Activated CD8-positive, alpha-beta memory T cell treated with anti-CD3 and anti-CD28 coated beads, Interleukin-2, amount 10 ng/mL, durations not matched to agents 7 days and 5 days (primary cell): Measurements from ENCODE around the gene PFDN6. TPM values are rescaled to one million over a fixed set of nuclear protein-coding genes. Genes with fewer than 3 reads are reported as not detected.

Experiments
- ATAC-seq: fragments of 150-1000 bp; cut with Tn5 transposase; one replicate; pipeline ENCODE4 v1.10.0; 2021; ENCODE audit warnings: moderate library complexity
- CTCF ChIA-PET: fragments of 350-600 bp; sonication (Branson Sonifier 250); formaldehyde crosslinking; loops from one replicate; lab custom pipeline; 2021; ENCODE audit warnings: antibody characterized with exemption; lab: Charles Lee
- DNase-seq: peaks from one replicate; pipeline ENCODE4 v3.0.0-alpha.2; 2020
- H3K27ac Mint-ChIP-seq: one replicate; pipeline ENCODE4 v1.8.0; 2021; ENCODE audit warnings: mild to moderate bottlenecking, mixed read lengths
- H3K27me3 Mint-ChIP-seq: one replicate; pipeline ENCODE4 v1.8.0; 2021; ENCODE audit warnings: mixed read lengths
- H3K36me3 Mint-ChIP-seq: one replicate; pipeline ENCODE4 v1.8.0; 2021; ENCODE audit warnings: mild to moderate bottlenecking, mixed read lengths
- H3K4me1 Mint-ChIP-seq: one replicate; pipeline ENCODE4 v1.8.0; 2021; ENCODE audit warnings: mixed read lengths
- H3K4me3 Mint-ChIP-seq: one replicate; pipeline ENCODE4 v1.8.0; 2021; ENCODE audit warnings: mild to moderate bottlenecking, moderate library complexity, mixed read lengths
- H3K9me3 Mint-ChIP-seq: one replicate; pipeline ENCODE4 v1.8.0; 2022; ENCODE audit warnings: low read depth, mixed read lengths
- total RNA-seq, 2 experiments: library from RNA; stranded (reverse); gene quantifications; one replicate each; pipeline ENCODE4 v1.2.3, GENCODE V29; 2021

PFDN6 gene
- total RNA-seq, 2 experiments from 2014 or later = 67.8 to 90.3 TPM

- CTCF ChIA-PET = interaction anchor here (0.7 to 3.5 kb wide), 10 partner anchors 14 to 1328 kb away, joined by 3 to 21 read pairs (median 4); partner anchors contain the start of genes B3GALT4, CUTA, PFDN6 and RGL2
- ATAC-seq = peak; percentile 71
- no peaks in the 10 kb centered on the region for H3K9me3 Mint-ChIP-seq
- H3K4me3 Mint-ChIP-seq = peak within 1 kb of the TSS; percentile 90
- peak within 1 kb of the TSS; percentile 91 for H3K27ac Mint-ChIP-seq
- peaks cover 72% of the 10 kb centered on the region for H3K4me1 Mint-ChIP-seq
- peak; percentile 98 for DNase-seq
- H3K36me3 Mint-ChIP-seq = peaks cover 42% of the 10 kb centered on the region
- no peaks in the 10 kb centered on the region for H3K27me3 Mint-ChIP-seq
Measured at GRCh38 chr6:33317669-33318425, 28.4 kb downstream of the PFDN6 start, which contains the start of gene ZBTB22. TSS of gene ZBTB22 (minus strand) at chr6:33317744. CDS start at chr6:33316916, 828 bp downstream.

- Mint-ChIP-seq H3K36me3 (peaks cover 42% of the 10 kb centered on the region), H3K4me1 (peaks cover 74% of the 10 kb centered on the region), H3K4me3 (peak overlapping the region; percentile 90), H3K27ac (peak overlapping the region; percentile 91), H3K9me3 (no peaks in the 10 kb centered on the region), H3K27me3 (no peaks in the 10 kb centered on the region)
- DNase-seq (no peak), ATAC-seq (no peak)
- CTCF ChIA-PET = interaction anchor here (0.8 to 3.5 kb wide), 6 partner anchors 19 to 100 kb away, joined by 3 to 21 read pairs (median 5); partner anchors contain the start of genes CUTA, PFDN6, RGL2 and WDR46
Measured at GRCh38 chr6:33318426-33319073, 29.1 kb downstream of the PFDN6 start.

- Mint-ChIP-seq H3K4me3 (no peak overlapping the region), H3K27ac (peak overlapping the region; percentile 33)
- no peak for ATAC-seq
Measured at GRCh38 chr6:33319939-33320314, 30.5 kb downstream of the PFDN6 start.

GRCh38 chr6:33320315-33321181 is 31.1 kb downstream of the PFDN6 start:
- DNase-seq = no peak
- H3K4me3 Mint-ChIP-seq = peak overlapping the region; percentile 94
- no peak for ATAC-seq
- H3K27me3 Mint-ChIP-seq = no peaks in the 10 kb centered on the region
- peaks cover 70% of the 10 kb centered on the region for H3K4me1 Mint-ChIP-seq
- CTCF ChIA-PET = interaction anchor here (1.0 to 1.4 kb wide), 2 partner anchors 31 to 106 kb away, joined by 3 read pairs; partner anchors contain the start of gene PFDN6
- peak overlapping the region; percentile 61 for H3K27ac Mint-ChIP-seq
- no peaks in the 10 kb centered on the region for H3K9me3 Mint-ChIP-seq
- peaks cover 42% of the 10 kb centered on the region for H3K36me3 Mint-ChIP-seq

More at GRCh38 chr6:33319939-33320314, 30.5 kb downstream of the PFDN6 start:
- Mint-ChIP-seq H3K36me3 (peaks cover 42% of the 10 kb centered on the region), H3K4me1 (peaks cover 77% of the 10 kb centered on the region), H3K9me3 (no peaks in the 10 kb centered on the region), H3K27me3 (no peaks in the 10 kb centered on the region)
- CTCF ChIA-PET = interaction anchor here (0.5 to 3.5 kb wide), 3 partner anchors 11 to 30 kb away, joined by 3 to 21 read pairs (median 3); partner anchors contain the start of gene PFDN6
- DNase-seq = no peak

GRCh38 chr6:33321227-33321626 is 31.8 kb downstream of the PFDN6 start:
- no peak for ATAC-seq
- CTCF ChIA-PET = interaction anchor here (1.0 kb wide), 1 partner anchor 105 kb away, joined by 3 read pairs; no protein-coding TSS in a partner anchor
- H3K9me3 Mint-ChIP-seq = no peaks in the 10 kb centered on the region
- H3K27ac Mint-ChIP-seq = peak overlapping the region; percentile 98
- peaks cover 66% of the 10 kb centered on the region for H3K4me1 Mint-ChIP-seq
- peak overlapping the region; percentile 94 for H3K4me3 Mint-ChIP-seq
- no peak for DNase-seq
- no peaks in the 10 kb centered on the region for H3K27me3 Mint-ChIP-seq
- peaks cover 42% of the 10 kb centered on the region for H3K36me3 Mint-ChIP-seq

GRCh38 chr6:33323623-33323948 is 34.2 kb downstream of the PFDN6 start:
- CTCF ChIA-PET = interaction anchor here (0.8 to 1.8 kb wide), 3 partner anchors 56 to 298 kb away, joined by 4 to 5 read pairs (median 4); partner anchors contain the start of gene ITPR3
- Mint-ChIP-seq H3K36me3 (peaks cover 35% of the 10 kb centered on the region), H3K27me3 (no peaks in the 10 kb centered on the region), H3K9me3 (no peaks in the 10 kb centered on the region), H3K27ac (peak overlapping the region; percentile 98), H3K4me3 (peak overlapping the region; percentile 94), H3K4me1 (peaks cover 49% of the 10 kb centered on the region)
- no peak for DNase-seq
- ATAC-seq = no peak

- Mint-ChIP-seq H3K9me3 (no peaks in the 10 kb centered on the region), H3K27ac (peak overlapping the region; percentile 98), H3K4me3 (peak overlapping the region; percentile 94), H3K27me3 (no peaks in the 10 kb centered on the region), H3K36me3 (peaks cover 30% of the 10 kb centered on the region), H3K4me1 (peaks cover 44% of the 10 kb centered on the region)
- DNase-seq (no peak), ATAC-seq (no peak)
- CTCF ChIA-PET = interaction anchor here (0.8 to 1.8 kb wide), 3 partner anchors 56 to 297 kb away, joined by 4 to 5 read pairs (median 4); partner anchors contain the start of gene ITPR3
Measured at GRCh38 chr6:33324125-33324524, 34.7 kb downstream of the PFDN6 start.

GRCh38 chr6:33329058-33329457 is 39.7 kb downstream of the PFDN6 start:
- ATAC-seq (no peak), DNase-seq (no peak)
- H3K27me3 Mint-ChIP-seq = no peaks in the 10 kb centered on the region
- no peak overlapping the region for H3K4me3 Mint-ChIP-seq
- CTCF ChIA-PET = interaction anchor here (1.1 to 1.5 kb wide), 2 partner anchors 11 to 15 kb away, joined by 4 read pairs; no protein-coding TSS in a partner anchor
- H3K4me1 Mint-ChIP-seq = peaks cover 7% of the 10 kb centered on the region
- no peaks in the 10 kb centered on the region for H3K9me3 Mint-ChIP-seq
- no peak overlapping the region for H3K27ac Mint-ChIP-seq
- H3K36me3 Mint-ChIP-seq = no peaks in the 10 kb centered on the region

GRCh38 chr6:33330736-33331135 is 41.3 kb downstream of the PFDN6 start:
- Mint-ChIP-seq H3K27ac (no peak overlapping the region), H3K9me3 (no peaks in the 10 kb centered on the region), H3K36me3 (no peaks in the 10 kb centered on the region), H3K4me1 (peaks cover 5% of the 10 kb centered on the region), H3K27me3 (no peaks in the 10 kb centered on the region), H3K4me3 (no peak overlapping the region)
- ATAC-seq (no peak), DNase-seq (no peak)
- CTCF ChIA-PET = no interaction called here

GRCh38 chr6:33333666-33334065 is 44.3 kb downstream of the PFDN6 start:
- Mint-ChIP-seq H3K27ac (no peak overlapping the region), H3K4me1 (peaks cover 3% of the 10 kb centered on the region), H3K4me3 (no peak overlapping the region), H3K36me3 (no peaks in the 10 kb centered on the region), H3K27me3 (no peaks in the 10 kb centered on the region), H3K9me3 (no peaks in the 10 kb centered on the region)
- CTCF ChIA-PET = interaction anchor here (0.6 to 1.0 kb wide), 2 partner anchors 9 to 11 kb away, joined by 3 to 6 read pairs; no protein-coding TSS in a partner anchor
- no peak for ATAC-seq
- no peak for DNase-seq

- no peak for DNase-seq
- no peaks in the 10 kb centered on the region for H3K9me3 Mint-ChIP-seq
- no peak overlapping the region for H3K27ac Mint-ChIP-seq
- H3K27me3 Mint-ChIP-seq = no peaks in the 10 kb centered on the region
- no peaks in the 10 kb centered on the region for H3K36me3 Mint-ChIP-seq
- ATAC-seq = no peak
- H3K4me1 Mint-ChIP-seq = peaks cover 3% of the 10 kb centered on the region
- no peak overlapping the region for H3K4me3 Mint-ChIP-seq
- CTCF ChIA-PET = no interaction called here
Measured at GRCh38 chr6:33335916-33336315, 46.5 kb downstream of the PFDN6 start.

GRCh38 chr6:33336495-33336894 is 47.1 kb downstream of the PFDN6 start:
- Mint-ChIP-seq H3K27ac (no peak overlapping the region), H3K36me3 (no peaks in the 10 kb centered on the region), H3K4me1 (peaks cover 3% of the 10 kb centered on the region), H3K27me3 (no peaks in the 10 kb centered on the region), H3K4me3 (no peak overlapping the region), H3K9me3 (no peaks in the 10 kb centered on the region)
- no peak for ATAC-seq
- CTCF ChIA-PET = no interaction called here
- DNase-seq = no peak
